H1 (cell line): ENCODE measurements around the gene SMARCC1.

Source experiments
- BCL11A ChIP-seq, 2 experiments: IDR thresholded peaks; one replicate each; pipeline ENCODE4 v1.6.1; 2011; ENCODE audit warnings: low read depth in 2 of 2, low read length in 2 of 2, mild to moderate bottlenecking in 2 of 2
- CBX8 ChIP-seq: fragments of 300-800, 300-1000 bp; sonication (generic); IDR thresholded peaks from 2 replicates; pipeline ENCODE4 v1.7.1; 2016; ENCODE audit warnings: low read depth, low read length, borderline replicate concordance
- CREB1 ChIP-seq: IDR thresholded peaks from 2 replicates; pipeline ENCODE4 v1.6.1; 2012; ENCODE audit warnings: inconsistent platforms
- CTCF ChIP-seq, 3 experiments: IDR thresholded peaks; 1 replicate in 2 of 3; 2 replicates in 1 of 3; pipeline versions ENCODE4 v1.5.1 to v1.6.1; 2011; ENCODE audit warnings: low read length in 3 of 3, mild to moderate bottlenecking in 3 of 3, inconsistent platforms in 2 of 3, low read depth in 1 of 3, moderate library complexity in 1 of 3; ENCODE audit not compliant: insufficient read depth in 1 of 3; ENCODE audit errors: control extremely low read depth in 1 of 3
- EP300 ChIP-seq, 2 experiments: IDR thresholded peaks; 1 replicate in 1 of 2; 2 replicates in 1 of 2; pipeline ENCODE4 v1.6.1; 2011 to 2012; ENCODE audit warnings: low read depth in 2 of 2, low read length in 2 of 2, mild to moderate bottlenecking in 2 of 2, borderline replicate concordance in 1 of 2, inconsistent platforms in 1 of 2, moderate library complexity in 1 of 2
- GABPA ChIP-seq: IDR thresholded peaks from 2 replicates; pipeline ENCODE4 v1.6.1; 2011; ENCODE audit warnings: mild to moderate bottlenecking, low read length, moderate library complexity, borderline replicate concordance; ENCODE audit not compliant: insufficient read depth
- JUND ChIP-seq: IDR thresholded peaks from 2 replicates; pipeline ENCODE4 v1.6.1; 2011; ENCODE audit warnings: mild to moderate bottlenecking, improper control_type of control experiment, low read length
- NRF1 ChIP-seq: IDR thresholded peaks from 2 replicates; pipeline ENCODE4 v1.6.1; 2011; ENCODE audit warnings: mild to moderate bottlenecking, low read depth, low read length, improper control_type of control experiment
- POLR2A ChIP-seq, 2 experiments: IDR thresholded peaks; 1 replicate in 1 of 2; 2 replicates in 1 of 2; pipeline ENCODE4 v1.6.1; 2011; ENCODE audit warnings: low read depth in 2 of 2, low read length in 2 of 2, mild to moderate bottlenecking in 2 of 2; ENCODE audit errors: control extremely low read depth in 1 of 2
- RFX5 ChIP-seq: IDR thresholded peaks from 2 replicates; pipeline ENCODE4 v1.6.1; 2011; ENCODE audit warnings: low read depth, low read length, improper control_type of control experiment, borderline replicate concordance
- RXRA ChIP-seq: IDR thresholded peaks from 2 replicates; pipeline ENCODE4 v1.6.1; 2011; ENCODE audit warnings: low read depth, mild to moderate bottlenecking, low read length, moderate library complexity; ENCODE audit not compliant: insufficient read depth
- SP1 ChIP-seq: IDR thresholded peaks from 2 replicates; pipeline ENCODE4 v1.6.1; 2011; ENCODE audit warnings: low read depth, low read length

GRCh38 chr3:47782446-47783308 lies 984 bp upstream of the SMARCC1 start:
- no peak for TF ChIP-seq CBX8
- TF ChIP-seq RFX5 = no peak
- no peak for TF ChIP-seq SP1
- no peak for TF ChIP-seq BCL11A (IDR thresholded peaks at IDR 0.05; ENCODE audit: low read depth in 2 of 2, low read length in 2 of 2)
- no peak for TF ChIP-seq GABPA
- no peak for TF ChIP-seq CTCF (IDR thresholded peaks at IDR 0.05; ENCODE audit: control extremely low read depth in 1 of 3, insufficient read depth in 1 of 3, low read depth in 1 of 3, low read length in 3 of 3)
- TF ChIP-seq EP300 (IDR thresholded peaks at IDR 0.05; ENCODE audit: borderline replicate concordance in 1 of 2, low read depth in 2 of 2, low read length in 2 of 2) = no peak
- TF ChIP-seq JUND = no peak
- no peak for TF ChIP-seq CREB1
- no peak for TF ChIP-seq RXRA
- no peak for TF ChIP-seq NRF1
- TF ChIP-seq POLR2A (IDR thresholded peaks at IDR 0.05; ENCODE audit: control extremely low read depth in 1 of 2, low read depth in 2 of 2, low read length in 2 of 2) = no peak
